Adrenal gland (tissue), 12 donors: ENCODE data around the gene MAD1L1. TPM values are rescaled to one million over a fixed set of nuclear protein-coding genes. Genes with fewer than 3 reads are reported as not detected.

Source experiments
- DNase-seq, 7 donors: peaks; one replicate each; pipeline ENCODE4 v3.0.0-alpha.2; 2019 to 2020
- H3K27ac ChIP-seq, 5 donors: fragments of 200-600 bp; sonication (generic) in 4 of 5; 1 replicate in 3 of 5; 2 replicates in 2 of 5; pipeline versions ENCODE4 v1.5.1 to v1.8.0; 2016 to 2020; ENCODE audit warnings: mild to moderate bottlenecking in 1 of 5
- H3K27me3 ChIP-seq: fragments of 200-600 bp; 2 replicates; pipeline ENCODE4 v1.8.0; 2021
- H3K36me3 ChIP-seq, 2 donors: fragments of 200-600 bp; replicated peaks in 1 of 2; 1 replicate in 1 of 2; 2 replicates in 1 of 2; pipeline versions ENCODE4 v1.5.1 to v1.8.0; 2018 to 2022
- H3K4me1 ChIP-seq, 2 donors: fragments of 200-600 bp; replicated peaks in 1 of 2; 1 replicate in 1 of 2; 2 replicates in 1 of 2; pipeline versions ENCODE4 v1.5.1 to v1.8.0; 2018 to 2021
- H3K4me3 ChIP-seq, 4 donors: fragments of 200-600 bp; sonication (generic) in 3 of 4; one replicate each; pipeline ENCODE4 v1.5.1; 2016 to 2018
- H3K9me3 ChIP-seq, 3 donors: fragments of 200-600 bp; sonication (generic) in 1 of 3; replicated peaks in 1 of 3; 1 replicate in 2 of 3; 2 replicates in 1 of 3; pipeline versions ENCODE4 v1.5.1 to v1.8.0; 2016 to 2021
- CTCF ChIP-seq, 6 experiments: fragments of 450-650 bp in 4 of 6; fragments of 200-600 bp in 2 of 6; sonication (generic) in 1 of 6; IDR thresholded peaks; 1 replicate in 5 of 6; 2 replicates in 1 of 6; pipeline versions ENCODE4 v1.5.1 to v1.8.0; 2016 to 2021; ENCODE audit warnings: antibody characterized with exemption in 6 of 6, mild to moderate bottlenecking in 2 of 6, moderate library complexity in 1 of 6
- POLR2A ChIP-seq, 2 donors: fragments of 450-650 bp; IDR thresholded peaks; one replicate each; pipeline ENCODE4 v1.6.1; 2017; ENCODE audit warnings: antibody characterized with exemption in 2 of 2, mild to moderate bottlenecking in 2 of 2, moderate library complexity in 1 of 2
- WGBS, 4 donors: extraction: QIAGEN DNeasy Blood & Tissue Kit in 2 of 4; methylation state at CpG; one replicate each; pipeline versions ENCODE4 v1.1.5 to v1.1.7; 2013 to 2017; 5-methylcytosine and 5-hydroxymethylcytosine counted together
- intact Hi-C, 2 donors: fragments of 100-400 bp; cut with DNase I; formaldehyde crosslinking; loops; one replicate each; pipeline versions ENCODE4 v1.14.1 to v1.15.0; 2022 to 2023
- polyA plus RNA-seq, 3 donors: library from polyadenylated mRNA; stranded (reverse); fragments of 200-250 nt in 2 of 3; fragments of 350-450 nt in 1 of 3; fragmentation: Illumina TruSeq in 1 of 3; extraction: RNeasy Lipid Tissue Mini Kit (QIAGEN cat#74804) in 1 of 3; gene quantifications; one replicate each; pipeline ENCODE4 v1.2.3, GENCODE V29; 2013 to 2014
- total RNA-seq, 9 donors: library from RNA; depleted of rRNA in 4 of 9; stranded (reverse); fragments of >200 nt in 4 of 9; fragments of 120-200 nt in 1 of 9; fragmentation: NEBNext Ultra II Directional in 1 of 9; extraction: Animal tissue kit (Norgen Biotek cat#: 25700) in 1 of 9; gene quantifications; one replicate each; pipeline versions ENCODE4 v1.1.0 to v1.2.4, GENCODE V29; 2013 to 2023
- donor health status: healthy with polysubstance abuse.
- donor health status: Bipolar disorder and iron deficiency.
- donor health status: DM: yes; HTN: yes; CAD: no.
- donor health status: DM: no; HTN: no; CAD: no.
- donor health status: DM: no; HTN: no; CAD: no.
- donor health status: DM: yes; HTN: yes; CAD: no.

The MAD1L1 gene
- total and polyA plus RNA-seq, 12 donors, result 6.7 to 87.7 (median 28.9) TPM

- Histone ChIP-seq H3K27me3 (no peaks in the 10 kb centered on the region), H3K27ac (no peak overlapping the region), H3K4me1 (no peaks in the 10 kb centered on the region), H3K9me3 (no peaks in the 10 kb centered on the region), H3K4me3 (no peak overlapping the region), H3K36me3 (no peaks in the 10 kb centered on the region)
- TF ChIP-seq CTCF (IDR thresholded peaks at IDR 0.05) (no peak), POLR2A (IDR thresholded peaks at IDR 0.05) (no peak)
- 74 to 82% (median 78%) methylated on average over 14 of the region's 14 CpGs for WGBS, 4 donors
- no peak for DNase-seq
- intact Hi-C loops, result no loop called here
Observed at GRCh38 chr7:1925973-1926907, 306.5 kb downstream of the MAD1L1 start.

GRCh38 chr7:1925349-1925748 is 307.4 kb downstream of the MAD1L1 start:
- Histone ChIP-seq H3K27ac (no peak overlapping the region), H3K9me3 (no peaks in the 10 kb centered on the region), H3K27me3 (no peaks in the 10 kb centered on the region), H3K4me3 (no peak overlapping the region), H3K36me3 (no peaks in the 10 kb centered on the region), H3K4me1 (no peaks in the 10 kb centered on the region)
- 89 to 97% (median 94%) methylated on average over 8 to 12 of the region's 12 CpGs for WGBS, 4 donors
- intact Hi-C loops, result no loop called here
- no peak for DNase-seq
- TF ChIP-seq POLR2A (IDR thresholded peaks at IDR 0.05), result no peak
- TF ChIP-seq CTCF (IDR thresholded peaks at IDR 0.05), result no peak

- H3K36me3 ChIP-seq, result no peaks in the 10 kb centered on the region
- H3K9me3 ChIP-seq, result no peaks in the 10 kb centered on the region
- no peaks in the 10 kb centered on the region for H3K27me3 ChIP-seq
- TF ChIP-seq POLR2A (IDR thresholded peaks at IDR 0.05) (no peak), CTCF (IDR thresholded peaks at IDR 0.05) (no peak)
- 71 to 84% (median 81%) methylated on average over 9 to 10 of the region's 10 CpGs for WGBS, 4 donors
- intact Hi-C loops, result no loop called here
- no peak overlapping the region for H3K27ac ChIP-seq
- no peak for DNase-seq
- no peak overlapping the region for H3K4me3 ChIP-seq
- H3K4me1 ChIP-seq, result peaks cover 4% of the 10 kb centered on the region in 2 donors
Observed at GRCh38 chr7:1924258-1924817, 308.4 kb downstream of the MAD1L1 start.

- peaks cover 4 to 6% of the 10 kb centered on the region in 2 donors for H3K4me1 ChIP-seq
- TF ChIP-seq CTCF (IDR thresholded peaks at IDR 0.05) (no peak), POLR2A (IDR thresholded peaks at IDR 0.05) (no peak)
- intact Hi-C loops, result no loop called here
- no peaks in the 10 kb centered on the region for H3K9me3 ChIP-seq
- no peaks in the 10 kb centered on the region for H3K27me3 ChIP-seq
- no peak for DNase-seq
- no peak overlapping the region for H3K4me3 ChIP-seq
- H3K27ac ChIP-seq, result no peak overlapping the region
- 95 to 97% (median 97%) methylated on average over 30 of the region's 30 CpGs for WGBS, 4 donors
- no peaks in the 10 kb centered on the region for H3K36me3 ChIP-seq
Observed at GRCh38 chr7:1923409-1924257, 309.1 kb downstream of the MAD1L1 start.
